NK-92 treated with Interleukin-12 subunit alpha and Interleukin-12 subunit beta, amount 100 ng/mL, for 24 hours (cell line): Measurements from ENCODE around the gene ATF7IP.

Experiments
- DNase-seq: peaks from one replicate; lab custom pipeline; 2025; lab: John Stamatoyannopoulos, UW

Gene ATF7IP

DNA sequence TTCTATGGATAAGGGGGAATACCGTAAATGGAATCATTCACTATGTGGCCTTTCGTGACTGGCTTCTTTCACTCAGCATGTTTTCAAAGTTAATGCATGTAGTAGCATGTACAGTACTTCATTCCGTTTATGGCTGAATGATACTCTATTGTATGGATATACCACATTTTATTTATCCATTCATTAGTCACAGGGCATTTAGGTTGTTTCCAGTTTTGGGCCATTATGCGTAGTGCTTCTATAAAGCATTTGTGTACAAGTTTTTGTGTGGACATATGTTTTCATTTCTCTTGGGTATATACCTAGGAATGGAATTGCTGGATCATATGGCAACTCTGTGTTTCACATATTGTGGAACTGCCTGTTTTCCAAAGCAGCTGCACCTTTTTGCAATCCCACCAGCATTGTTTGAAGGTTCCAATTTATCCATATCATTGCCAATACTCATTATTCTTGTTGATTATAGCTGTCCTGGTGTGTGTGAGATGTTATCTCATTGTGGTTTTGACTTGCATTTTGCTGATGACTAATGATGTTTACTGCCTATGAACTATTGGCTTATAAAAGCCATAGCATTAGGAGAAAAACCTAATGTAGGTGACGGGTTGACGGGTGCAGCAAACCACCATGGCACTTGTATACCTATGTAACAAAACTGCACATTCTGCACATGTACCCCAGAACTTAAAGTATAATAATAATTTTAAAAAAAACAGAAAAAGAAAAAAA lies 45.5 kb downstream of the ATF7IP start:
- no peak for DNase-seq

GRCh38 chr12:14416658-14417057 lies 51.2 kb downstream of the ATF7IP start:
- no peak for DNase-seq

GRCh38 chr12:14417715-14418114 lies 52.2 kb downstream of the ATF7IP start:
- DNase-seq: no peak

DNA sequence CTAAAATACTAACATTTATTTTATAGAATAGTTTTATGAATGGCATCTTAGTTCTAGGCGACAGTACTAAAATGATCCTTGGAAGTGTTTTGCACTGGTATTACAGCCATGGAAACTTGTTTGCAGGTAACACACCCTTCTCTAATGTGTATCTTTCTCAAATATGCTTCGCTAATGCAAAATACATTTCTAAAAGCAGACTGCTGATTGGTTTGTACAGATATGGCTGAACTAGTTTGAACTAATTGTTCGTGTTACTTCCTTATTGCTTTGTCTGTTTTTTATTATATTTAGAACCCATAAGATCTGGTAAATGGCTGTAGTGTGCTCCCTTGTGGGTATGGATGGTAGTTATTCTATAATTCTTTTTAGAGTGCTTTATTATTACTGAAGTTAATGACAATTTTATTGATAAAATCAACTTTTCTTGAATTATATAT lies 53.0 kb downstream of the ATF7IP start:
- no peak for DNase-seq

DNA sequence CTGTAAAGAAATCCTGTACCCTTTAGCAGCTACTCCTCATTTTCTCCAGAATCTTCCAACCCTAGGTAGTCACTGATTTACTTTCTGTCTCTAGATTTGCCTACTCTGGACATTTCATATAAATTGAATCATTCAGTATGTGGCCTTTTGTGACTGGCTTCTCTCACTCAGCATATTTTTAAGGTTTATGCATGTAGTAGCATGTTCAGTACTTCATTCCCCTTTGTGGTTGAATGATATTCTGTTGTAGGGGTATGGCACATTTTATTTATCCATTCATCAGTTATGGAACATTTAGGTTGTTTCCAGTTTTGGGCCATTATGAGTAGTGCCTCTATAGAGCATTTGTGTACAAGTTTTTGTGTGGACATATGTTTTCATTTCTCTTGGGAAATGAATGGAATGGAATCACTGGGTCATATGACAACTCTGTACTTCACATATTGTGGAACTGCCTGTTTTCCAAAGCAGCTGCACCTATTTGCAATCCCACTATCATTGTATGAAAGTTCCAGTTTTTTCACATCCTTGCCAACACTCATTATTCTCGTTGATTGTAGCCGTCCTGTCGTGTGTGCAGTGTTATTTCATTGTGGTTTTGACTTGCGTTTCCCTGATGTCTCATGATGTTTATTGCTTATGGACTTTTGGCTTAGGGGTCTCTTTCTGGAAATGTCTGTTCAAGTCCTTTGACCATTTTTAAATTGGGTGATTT lies 57.2 kb downstream of the ATF7IP start:
- DNase-seq: no peak

DNA sequence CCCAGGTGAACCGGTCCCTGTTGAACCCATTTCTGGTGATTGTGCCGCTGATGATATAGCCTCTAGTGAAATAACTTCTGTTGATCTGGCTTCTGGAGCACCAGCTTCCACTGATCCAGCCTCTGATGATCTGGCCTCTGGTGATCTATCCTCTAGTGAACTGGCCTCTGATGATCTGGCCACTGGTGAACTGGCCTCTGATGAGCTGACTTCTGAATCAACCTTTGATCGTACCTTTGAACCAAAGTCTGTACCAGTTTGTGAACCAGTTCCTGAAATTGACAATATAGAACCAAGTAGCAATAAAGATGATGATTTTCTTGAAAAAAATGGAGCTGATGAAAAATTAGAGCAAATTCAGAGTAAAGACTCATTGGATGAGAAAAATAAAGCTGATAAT lies 59.1 kb downstream of the ATF7IP start:
- no peak for DNase-seq

- no peak for DNase-seq
These were observed 61.3 kb downstream of the ATF7IP start for GRCh38 chr12:14426792-14427191.

DNA sequence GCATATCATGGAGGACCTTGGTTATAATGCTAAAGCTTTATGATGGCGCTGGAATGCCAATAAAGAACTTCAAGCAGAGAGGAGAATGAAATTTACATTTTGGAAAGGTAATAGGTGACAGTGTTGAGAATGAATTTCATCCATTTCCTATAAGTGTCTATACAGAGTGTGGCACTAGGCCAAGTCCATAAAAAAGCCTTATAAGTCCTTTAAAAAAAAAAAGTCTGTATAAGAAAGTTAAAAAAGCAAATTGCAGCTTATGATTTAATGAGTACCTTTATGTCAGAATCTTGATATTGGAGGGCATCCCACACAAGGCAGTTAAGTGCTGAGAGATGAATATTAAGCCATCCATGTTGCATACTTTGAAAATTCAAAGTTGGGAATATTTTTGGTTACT lies 62.4 kb downstream of the ATF7IP start:
- no peak for DNase-seq

DNA sequence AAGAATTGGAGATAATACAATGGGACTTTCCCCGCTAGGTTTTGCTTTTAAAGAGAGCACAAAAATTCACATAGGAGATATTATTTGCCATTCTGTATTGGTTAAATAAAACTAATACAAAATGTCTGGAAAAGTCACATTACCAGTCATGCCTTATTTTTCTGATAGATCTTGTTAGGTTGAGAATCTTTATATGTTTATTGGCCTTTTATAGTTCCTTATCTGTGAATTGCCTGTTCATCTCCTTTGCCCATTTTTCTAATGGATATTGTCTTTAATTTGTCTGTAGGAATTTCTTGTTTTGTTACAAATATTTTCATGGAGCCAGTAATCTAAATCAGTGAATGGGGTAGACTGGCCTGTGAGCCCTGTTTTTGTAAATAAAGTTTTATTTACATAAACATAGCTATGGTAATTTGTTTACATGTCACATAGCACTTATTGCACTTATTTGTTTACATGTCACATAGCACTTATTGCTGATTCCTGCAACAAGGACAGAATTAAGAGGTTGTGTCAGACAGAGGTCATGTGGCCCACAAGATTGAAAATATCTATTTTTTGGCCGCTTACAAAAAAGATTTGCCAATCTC lies 65.0 kb downstream of the ATF7IP start:
- DNase-seq: no peak

GRCh38 chr12:14431975-14432374 lies 66.5 kb downstream of the ATF7IP start:
- no peak for DNase-seq

DNA sequence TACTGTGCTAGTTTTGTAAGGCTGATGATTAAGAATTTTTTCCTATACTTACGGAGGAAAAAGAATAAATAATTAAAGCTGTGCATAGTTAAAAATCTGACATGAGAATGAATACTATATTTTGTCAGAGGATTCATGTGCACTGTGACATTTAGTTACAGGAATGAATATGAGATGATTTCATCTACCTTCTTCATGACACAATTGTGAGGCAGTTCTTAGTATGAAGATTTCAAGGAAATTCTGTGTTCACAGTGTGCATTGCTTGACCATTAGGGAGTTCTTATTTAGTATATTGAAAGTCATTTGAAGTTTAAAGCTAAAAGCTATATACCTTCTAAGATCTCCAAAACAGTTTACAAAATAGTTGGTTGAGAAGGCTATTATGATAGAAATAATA lies 70.1 kb downstream of the ATF7IP start:
- no peak for DNase-seq

GRCh38 chr12:14442221-14442881 lies 76.9 kb downstream of the ATF7IP start:
- DNase-seq: no peak

GRCh38 chr12:14443531-14443930 lies 78.0 kb downstream of the ATF7IP start:
- DNase-seq: no peak

GRCh38 chr12:14450479-14450878 lies 85.0 kb downstream of the ATF7IP start:
- DNase-seq: no peak

DNA sequence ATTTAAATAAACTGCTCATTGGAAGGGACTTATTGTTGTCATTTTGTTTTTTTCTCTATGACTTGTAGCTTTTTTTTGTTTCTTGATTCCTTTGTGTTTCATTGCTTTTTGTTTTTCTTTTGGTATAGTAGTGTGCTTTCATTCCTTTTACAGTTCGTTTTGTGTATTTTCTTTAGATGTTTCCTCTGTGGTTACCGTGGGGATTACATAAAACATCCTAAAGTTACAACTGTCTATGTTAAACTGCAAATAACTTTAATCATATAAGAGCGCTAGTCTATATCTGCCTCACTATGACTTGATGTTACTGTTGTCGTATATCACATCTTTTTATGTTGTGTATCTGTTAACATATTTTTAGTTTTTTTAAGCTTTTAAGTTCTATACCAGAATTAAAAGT lies 86.9 kb downstream of the ATF7IP start:
- no peak for DNase-seq

DNA sequence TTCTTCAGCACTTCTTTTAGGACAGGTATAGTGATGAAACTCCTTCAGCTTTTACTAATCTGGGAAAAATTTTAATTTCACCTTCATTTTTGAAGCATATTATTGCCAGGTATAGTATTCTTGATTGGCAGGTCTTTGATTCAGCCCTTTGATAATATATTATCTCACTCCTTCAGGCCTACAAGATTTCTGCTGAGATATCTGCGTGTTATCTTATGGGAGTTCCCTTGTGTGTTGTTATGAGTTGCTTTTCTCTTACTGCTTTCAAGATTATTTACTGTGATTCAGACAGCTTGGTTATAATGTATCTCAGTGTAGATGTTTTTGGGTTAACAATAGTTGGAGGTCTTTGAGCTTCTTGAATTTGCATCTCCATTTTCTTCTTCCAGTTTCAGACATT lies 87.4 kb downstream of the ATF7IP start:
- DNase-seq: no peak

DNA sequence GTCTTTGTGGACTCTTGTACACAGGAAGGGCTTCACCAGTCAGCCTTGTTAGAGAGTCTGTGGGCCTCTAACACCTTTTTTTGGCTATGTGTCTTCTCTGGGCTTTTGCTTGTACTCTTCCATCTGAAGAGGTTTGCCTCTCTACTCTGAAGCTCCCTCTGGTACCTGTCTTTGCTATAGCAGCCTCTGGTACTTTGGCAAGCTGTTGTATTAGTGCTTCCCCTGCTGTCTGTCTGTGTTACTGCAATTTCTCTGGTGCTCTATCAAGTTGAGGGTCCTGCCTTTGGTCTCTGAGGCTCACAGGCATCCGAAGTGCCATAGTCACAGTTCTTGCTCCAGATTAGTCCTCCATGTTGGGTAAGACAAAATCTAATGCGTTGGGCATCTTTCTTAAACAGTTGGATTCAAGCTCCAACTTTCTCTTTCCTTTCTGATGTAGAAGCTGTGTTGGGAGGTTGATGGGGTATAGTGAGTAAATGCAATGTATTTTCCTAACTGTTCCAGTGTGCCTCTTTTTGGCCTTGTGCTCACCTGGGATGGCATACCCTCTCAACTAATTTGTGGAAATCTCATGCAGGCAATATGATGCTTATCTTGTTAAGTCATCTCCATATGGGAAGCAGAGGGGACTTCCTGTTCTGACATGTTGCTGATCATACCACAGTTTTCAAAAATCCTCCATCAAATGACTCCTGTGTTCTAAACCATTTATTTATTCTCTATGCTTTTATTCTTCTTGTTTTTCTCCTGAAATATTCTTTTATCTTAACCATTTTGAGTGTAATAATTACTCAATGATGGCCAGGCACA lies 88.8 kb downstream of the ATF7IP start:
- DNase-seq: no peak

- DNase-seq: no peak
These were observed 94.8 kb downstream of the ATF7IP start for GRCh38 chr12:14460212-14460841.

- no peak for DNase-seq
These were observed 106.0 kb downstream of the ATF7IP start for GRCh38 chr12:14471497-14471896.

- no peak for DNase-seq
These were observed 108.3 kb downstream of the ATF7IP start for GRCh38 chr12:14473707-14474287.

GRCh38 chr12:14479004-14479403 lies 113.5 kb downstream of the ATF7IP start:
- DNase-seq: no peak
